HuH-7.5 (cell line): Measurements from ENCODE around the gene CYP51A1.
A peak's percentile ranks its signal among the peaks of the same experiment; 100 is the strongest.
"Not testable (repeated sequence)": the region's sequence is repeated elsewhere in the genome, so short reads cannot be mapped to it uniquely, and the experiment has no call there.

Source experiments
- DNase-seq: peaks from one replicate; pipeline ENCODE4 v3.0.0; 2011; ENCODE audit warnings: low spot score

CYP51A1 gene

DNA sequence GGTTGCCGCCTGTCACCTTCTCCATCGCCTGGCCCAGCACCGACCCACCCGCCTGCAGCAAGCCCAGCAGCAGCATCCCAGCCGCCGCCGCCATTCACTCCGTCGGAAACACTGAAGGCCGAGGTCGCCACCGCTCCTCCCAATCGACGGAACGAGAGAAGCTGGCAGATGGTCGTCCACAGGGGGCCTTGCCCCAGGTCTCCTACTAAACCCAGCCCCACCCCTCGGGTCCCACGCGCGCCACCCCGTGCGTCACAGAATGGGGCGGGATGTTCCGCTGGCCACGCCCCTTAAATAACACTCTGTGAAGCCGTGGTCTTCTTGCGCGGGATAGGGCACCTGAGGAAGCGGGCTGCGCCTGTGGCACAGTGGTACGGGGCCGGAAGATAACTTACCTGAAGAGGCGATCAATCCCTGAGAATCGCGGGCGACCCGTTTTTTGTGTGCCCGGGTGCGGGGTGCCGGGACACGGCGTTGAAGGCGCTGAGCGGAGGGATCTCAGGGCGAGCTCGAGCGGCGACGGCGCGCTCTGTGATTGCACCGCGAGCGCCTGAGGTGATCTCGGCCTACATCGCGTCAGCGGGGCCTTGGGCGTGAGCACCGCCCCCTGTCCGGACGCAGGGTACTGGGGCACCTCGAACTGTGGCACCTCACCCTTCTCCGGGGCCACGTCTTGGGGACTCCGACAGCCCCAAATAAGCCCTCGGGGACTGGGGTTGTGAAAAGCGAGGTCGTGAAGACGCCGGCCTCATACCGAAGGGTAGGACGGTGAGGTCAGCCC, at the start of gene CYP51A1:
Gene CYP51A1 (minus strand): TSS at position 207 of the 781 bp plus-strand sequence. CDS start 113 bp downstream, at position 94.
- peak; percentile 89 for DNase-seq

DNA sequence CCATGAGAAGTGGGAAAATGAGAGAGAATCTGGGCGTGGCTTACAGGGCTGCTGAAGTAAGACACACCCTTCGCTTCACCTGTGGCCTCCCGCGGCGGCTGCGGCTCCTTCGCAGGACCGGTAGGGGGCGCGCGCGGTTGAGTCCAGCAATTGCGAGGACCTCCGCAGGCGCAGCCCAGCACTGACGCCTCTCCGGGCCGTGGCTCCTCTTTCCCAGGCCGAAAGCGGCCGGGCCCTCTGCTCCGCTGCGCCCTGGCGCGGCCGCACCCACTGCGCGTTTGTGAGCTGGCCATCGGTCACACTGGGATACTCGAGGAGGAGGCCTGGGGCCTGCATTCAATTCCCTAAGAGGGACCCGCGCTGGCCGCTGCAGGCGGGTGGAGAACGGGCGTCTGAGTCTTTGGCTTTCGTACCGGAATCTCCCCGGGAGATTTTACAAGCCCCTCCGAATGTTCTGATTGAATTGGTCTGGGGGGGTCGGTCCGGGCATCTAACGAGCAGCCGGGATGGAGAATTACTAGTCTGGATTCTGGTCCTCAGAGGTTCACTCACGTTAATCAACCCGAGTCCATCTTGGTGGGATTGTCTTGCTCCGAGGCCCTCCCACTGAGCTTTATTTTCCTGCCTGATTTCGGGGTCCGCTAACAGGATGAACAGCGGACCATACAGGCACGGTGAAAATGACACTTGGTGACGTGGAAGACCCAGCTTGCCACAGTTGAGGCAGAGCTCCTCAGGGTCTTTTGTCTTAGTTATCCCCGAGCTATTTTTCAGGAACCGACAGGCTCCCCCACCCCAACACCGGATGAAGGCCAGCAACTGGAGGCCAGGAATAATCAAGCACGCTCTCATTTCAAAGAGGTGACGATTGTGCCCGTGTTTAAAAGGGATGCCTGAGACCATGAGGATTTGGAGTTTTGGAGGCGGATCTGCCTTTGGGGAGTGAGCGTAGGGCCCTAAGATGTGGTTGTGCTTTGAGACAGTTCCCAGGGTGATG, 44.9 kb upstream of the CYP51A1 start, which contains the start of gene LRRD1:
Gene LRRD1 (minus strand): TSS at position 215 of the 997 bp plus-strand sequence. CDS start 13,940 bp downstream, outside the sequence.
- peak; percentile 73 for DNase-seq

DNA sequence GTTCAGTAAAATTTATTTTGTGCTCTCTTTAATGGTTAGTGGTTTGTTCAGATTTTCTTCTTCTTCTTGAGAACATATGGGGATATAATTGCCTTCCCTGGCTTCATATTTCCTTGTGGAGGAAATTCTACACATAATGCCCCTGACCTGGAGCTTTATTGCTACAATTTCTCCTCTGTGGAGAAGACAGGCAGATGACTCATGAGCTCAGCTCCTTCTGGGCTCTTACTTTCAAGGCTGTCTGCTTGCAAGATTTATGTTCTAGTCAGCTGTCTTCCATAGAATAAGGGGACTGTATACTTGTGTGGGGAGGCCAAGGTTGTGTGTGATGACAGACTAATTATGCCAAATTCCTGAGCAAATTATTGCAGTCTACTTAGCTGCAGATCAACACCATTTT, 43.1 kb upstream of the CYP51A1 start:
- DNase-seq = no peak

DNA sequence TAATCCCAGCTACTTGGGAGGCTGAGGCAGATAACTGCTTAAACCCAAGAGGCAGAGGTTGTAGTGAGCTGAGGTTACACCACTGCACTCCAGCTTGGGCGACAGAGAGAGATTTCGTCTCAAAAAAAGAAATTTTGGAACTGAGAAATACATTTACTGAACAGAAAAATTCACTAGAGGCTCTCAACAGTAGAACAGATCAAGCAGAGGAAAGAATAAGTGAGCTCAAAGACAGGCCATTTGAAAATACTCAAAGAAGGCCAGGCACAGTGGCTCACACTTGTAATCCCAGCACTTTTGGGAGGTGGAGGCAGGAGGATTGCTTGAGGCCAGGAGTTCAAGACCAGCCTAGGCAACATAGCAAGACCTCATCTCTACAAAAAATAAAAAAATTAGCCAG, 35.3 kb upstream of the CYP51A1 start:
- DNase-seq = not testable (repeated sequence)

DNA sequence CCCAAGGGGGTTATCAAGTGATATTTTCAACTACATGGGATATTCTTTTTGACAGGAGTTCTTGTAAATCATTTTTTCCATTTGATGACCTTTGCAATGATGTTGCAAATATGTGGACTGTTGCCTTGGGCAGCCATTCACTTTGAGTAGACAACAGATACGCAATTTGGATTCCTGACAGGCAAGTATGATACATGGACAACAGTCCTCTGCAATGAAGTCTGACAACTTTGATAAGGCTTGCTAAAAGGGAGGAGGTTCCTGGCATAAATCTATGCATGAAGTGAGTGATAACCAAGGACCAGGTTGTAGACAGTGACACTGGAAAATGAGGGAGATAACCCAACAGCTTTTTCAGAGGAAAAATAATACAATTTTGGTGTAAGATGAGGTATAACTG, 27.0 kb upstream of the CYP51A1 start:
- no peak for DNase-seq

DNA sequence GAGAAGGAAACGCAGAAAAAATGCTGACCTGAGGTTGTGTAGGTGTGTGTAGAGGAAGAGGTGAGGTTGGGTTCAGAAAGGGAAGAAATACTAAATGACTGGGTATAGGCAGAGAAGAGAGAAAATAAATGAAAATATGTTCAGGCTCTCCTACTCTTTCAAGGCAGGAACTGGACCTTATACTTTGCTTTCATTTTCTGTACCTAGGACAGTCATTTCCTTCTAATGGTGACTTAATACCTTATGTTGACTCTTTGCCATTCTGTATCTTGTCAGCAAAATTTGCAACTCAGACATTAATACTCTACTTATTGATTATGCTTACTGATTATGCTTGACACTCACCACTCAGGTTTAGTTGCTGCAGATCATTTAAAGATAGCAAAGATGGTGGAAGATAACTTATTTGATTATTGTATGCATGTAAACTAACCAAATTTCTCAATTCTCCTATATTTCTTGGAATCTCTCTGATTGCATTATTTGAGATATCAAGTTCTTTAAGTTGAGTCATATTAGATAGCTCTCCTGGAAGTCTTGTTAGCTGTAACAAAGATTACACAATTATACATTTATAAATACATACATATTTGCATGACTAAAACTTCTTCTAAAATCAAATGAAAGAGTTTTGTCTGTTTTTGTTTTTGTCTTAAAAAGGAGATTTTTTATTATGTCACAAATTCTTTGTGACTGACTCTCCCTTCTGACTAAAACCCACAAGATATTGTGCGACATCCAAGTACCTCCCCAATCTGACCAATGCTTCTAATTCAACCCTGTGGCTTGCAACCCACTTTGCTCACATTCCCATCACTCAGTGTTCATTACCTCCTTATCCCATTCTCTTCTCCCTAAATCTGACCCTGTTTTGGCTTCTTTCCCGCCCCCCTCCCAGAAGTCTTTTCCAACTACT, 24.6 kb upstream of the CYP51A1 start:
- DNase-seq = no peak

DNA sequence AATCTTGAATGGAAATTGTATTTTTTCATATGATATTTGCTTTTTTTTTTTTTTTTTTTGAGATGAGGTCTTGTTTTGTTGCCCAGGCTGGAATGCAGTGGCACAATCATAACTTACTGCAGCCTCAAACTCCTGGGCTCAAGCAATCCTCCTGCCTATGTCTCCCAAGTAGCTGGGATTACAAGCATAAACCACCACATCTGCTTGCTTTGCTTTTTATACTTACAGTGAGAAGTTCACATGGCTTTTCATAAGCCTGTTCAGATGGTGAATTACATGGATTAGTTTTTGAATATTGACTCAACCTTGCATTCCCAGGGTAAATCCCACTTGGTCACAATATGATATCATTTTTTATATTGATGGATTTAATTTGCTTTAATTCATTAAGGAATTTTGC, 22.7 kb upstream of the CYP51A1 start:
- DNase-seq = no peak

DNA sequence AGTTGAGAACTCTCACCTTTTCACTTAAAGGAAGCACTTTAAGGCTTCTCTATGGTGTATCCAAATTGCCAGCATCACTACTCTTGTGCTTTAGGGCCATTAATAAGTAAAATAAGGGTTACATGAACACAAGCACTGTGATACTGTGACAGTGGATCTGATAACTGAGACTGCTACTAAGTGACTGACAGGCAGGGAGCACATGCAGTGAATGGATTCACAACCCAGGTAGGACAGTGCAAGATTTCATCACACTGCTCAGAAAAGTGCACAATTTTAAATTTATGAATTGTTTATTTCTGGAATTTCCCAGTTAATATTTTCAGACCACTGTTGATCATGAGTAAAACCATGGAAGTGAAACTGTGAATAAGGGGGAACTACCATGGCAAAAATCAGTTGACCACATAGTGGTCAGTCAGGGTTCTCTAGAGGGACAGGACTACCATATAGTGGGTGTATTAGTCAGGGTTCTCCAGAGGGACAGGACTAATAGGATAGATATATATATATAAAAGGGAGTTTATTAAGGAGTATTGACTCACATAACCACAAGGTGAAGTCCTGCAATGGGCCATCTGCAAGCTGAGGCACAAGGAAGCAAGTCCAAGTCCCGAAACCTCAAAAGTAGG, 20.9 kb upstream of the CYP51A1 start:
- DNase-seq = no peak

DNA sequence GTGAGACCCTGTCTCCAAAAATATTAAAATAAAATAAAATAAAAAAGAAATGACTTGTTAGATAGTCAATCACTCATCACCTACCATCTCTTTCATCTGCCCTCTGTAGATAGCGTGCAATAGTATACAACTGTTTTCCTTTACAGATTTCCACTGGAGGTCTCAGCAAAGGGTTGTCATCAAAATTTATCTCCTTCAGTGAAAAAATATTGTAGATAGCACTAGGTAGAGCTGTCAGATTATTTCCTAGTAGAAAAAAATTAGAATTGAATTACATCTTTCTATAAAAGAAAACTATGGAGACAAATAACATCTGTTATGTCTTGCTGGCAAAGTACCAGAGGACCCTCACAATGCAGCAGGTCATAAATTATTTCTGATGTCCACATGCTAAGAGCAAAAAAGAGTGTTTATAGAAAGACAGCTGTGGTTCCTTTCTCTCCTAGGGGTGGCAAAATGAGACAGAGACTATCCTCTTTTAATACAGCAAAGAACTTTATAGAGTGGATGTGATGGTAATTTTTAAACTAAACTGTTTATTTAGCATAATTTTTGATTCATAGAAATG, 16.3 kb upstream of the CYP51A1 start:
- no peak for DNase-seq

DNA sequence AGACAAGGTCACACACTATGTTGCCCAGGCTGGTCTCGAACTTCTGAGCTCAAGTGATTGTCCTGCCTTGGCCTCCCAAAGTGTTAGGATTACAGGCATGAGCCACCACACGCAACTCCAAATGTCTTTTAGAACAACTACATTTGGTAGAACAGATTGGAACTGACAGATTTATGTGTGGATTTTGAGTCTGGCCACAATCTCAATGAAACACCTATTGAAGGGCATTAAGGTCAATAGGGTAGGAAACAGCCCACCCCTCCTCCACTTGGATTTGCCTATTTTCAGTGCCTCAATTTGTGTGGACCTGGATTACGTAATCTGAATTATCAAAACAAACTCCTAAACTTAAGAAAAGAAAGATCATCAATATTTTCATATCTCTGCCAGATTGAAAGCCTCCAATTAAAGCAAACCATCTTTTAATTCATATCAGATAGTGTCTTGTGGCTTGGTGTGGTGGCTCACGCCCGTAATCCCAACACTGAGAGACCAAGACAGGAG, 15.5 kb upstream of the CYP51A1 start:
- DNase-seq = no peak

DNA sequence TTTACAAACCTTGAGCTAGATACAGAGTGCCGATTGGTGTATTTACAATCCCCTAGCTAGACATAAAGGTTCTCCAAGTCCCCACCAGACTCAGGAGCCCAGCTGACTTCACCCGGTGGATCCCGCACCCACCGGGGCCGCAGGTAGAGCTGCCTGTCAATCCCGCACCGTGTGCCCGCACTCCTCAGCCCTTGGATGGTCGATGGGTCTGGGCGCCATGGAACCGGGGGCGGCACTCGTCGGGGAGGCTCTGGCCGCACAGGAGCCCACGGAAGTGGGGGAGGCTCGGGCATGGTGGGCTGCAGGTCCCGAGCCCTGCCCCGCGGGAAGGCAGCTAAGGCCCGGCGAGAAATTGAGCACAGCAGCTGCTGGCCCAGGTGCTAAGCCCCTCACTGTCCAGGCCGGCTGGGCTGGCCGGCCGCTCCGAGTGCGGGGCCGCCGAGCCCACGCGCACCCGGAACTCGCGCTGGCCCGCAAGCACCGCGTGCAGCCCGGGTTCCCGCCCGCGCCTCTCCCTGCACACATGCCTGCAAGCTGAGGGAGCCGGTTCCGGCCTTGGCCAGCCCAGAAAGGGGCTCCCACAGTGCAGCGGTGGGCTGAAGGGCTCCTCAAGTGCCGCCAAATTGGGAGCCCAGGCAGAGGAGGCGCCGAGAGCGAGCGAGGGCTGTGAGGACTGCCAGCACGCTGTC, 9.1 kb upstream of the CYP51A1 start:
- DNase-seq = not testable (repeated sequence)

DNA sequence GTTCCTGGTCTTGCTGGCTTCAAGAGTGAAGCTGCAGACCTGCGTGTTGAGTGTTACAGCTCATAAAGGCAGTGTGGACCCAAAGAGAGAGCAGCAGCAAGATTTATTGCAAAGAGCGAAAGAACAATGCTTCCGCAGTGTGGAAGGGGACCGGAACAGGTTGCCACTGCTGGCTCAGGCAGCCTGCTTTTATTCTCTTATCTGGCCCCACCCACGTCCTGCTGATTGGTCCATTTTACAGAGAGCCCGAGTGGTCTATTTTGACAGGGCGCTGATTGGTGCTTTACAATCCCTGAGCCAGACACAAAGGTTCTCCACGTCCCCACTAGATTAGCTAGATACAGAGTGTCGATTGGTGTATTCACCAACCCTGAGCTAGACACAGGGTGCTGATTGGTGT, 8.5 kb upstream of the CYP51A1 start:
- not testable (repeated sequence) for DNase-seq

DNA sequence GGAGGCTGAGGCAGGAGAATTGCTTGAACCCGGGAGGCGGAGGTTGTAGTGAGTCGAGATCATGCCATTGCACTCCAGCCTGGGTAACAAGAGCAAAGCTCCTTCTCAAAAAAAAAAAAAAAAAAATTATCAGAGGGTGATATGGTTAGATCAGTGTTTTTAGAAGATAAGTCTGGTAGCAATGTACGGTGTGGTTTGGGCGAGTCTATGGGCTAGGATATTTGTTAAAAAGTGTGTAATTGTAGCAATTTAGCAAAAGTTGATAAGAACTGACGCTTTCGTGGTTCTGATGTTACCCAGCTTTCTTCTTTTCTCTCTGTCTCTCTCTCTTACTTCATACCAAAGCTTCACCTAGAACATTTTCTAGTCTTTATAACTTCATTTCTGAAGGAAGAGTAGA, 6.9 kb upstream of the CYP51A1 start:
- no peak for DNase-seq

DNA sequence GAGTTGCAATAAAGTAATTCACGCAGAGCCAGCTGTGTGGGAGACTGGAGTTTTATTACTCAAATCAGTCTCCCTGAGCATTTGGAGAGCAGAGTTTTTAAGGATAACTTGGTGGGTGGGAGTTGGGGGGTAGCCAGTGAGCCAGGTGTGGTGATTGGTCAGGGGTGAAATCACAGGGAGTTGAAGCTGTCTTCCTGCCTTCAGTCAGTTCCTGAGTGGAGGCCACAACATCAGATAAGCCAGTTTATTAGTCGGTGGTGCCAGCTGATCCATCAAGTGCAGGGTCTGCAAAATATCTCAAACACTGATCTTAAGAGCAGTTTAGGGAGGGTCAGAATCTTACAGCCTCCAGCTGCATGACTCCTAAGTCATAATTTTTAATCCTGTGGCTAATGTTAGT, 3.3 kb upstream of the CYP51A1 start:
- DNase-seq = no peak

DNA sequence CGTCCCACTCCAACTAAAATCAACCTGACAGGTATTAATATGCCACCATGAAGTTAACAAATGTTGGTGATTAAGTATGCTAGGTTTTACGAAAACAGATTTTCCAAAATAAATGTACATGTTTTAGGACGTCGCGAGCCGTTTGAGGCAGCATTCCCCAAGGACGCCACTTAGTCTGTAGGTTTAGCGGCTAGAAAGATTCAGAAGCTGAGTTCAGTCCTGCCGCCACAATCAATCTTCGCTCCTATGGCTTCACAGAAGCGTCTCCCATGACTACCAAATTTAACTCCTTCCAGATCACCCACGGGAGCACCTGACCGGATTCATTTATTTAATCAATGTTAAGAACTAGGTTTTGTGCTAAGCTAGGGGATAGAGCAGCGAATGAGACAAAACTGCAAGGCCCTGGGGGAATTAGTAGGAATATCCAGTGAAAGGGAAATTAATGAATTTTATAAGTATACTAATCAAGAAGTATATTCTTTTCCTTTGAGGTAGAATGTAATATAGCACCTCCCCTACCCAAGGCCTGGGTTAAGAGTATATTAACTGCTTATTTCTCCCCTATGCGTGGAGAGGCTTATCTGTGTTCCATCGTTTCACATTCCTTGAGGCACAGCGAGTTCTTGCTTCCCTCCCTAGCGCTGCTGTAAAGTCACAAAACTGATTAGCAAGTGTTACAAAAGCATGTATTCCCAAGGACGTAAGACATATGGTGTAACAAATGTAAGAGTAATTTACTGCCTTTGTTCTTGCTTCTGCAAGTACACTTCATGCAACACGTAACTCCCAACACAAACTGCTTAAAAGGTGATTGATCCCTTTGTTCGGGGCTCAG, 994 bp upstream of the CYP51A1 start:
- peak; percentile 52 for DNase-seq

DNA sequence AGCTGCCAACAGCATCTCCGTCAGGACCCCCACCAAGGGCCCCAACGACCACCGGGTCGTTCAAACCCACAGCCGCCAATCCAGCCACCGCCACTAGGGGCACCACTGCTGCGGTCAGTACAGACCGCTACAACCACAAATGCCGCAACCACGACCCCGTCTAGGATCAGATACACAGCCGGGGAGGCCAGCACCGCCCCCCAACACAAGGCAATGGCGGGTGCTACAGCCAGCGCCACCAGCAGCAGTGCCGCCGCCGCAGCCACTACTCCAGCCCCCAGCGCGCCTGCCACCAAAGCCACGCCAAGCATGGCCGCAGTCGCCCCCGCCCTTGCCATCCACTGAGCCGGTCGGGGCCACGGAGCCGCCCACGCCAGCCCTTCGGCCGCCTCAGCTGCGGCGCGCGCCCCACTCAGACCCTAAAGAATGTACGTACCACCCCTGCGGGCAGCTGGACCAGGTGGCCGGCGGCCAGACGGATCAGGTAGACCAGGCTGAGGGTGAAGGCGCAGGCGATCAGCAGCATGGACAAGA, 473 bp downstream of the CYP51A1 start:
- peak; percentile 67 for DNase-seq

DNA sequence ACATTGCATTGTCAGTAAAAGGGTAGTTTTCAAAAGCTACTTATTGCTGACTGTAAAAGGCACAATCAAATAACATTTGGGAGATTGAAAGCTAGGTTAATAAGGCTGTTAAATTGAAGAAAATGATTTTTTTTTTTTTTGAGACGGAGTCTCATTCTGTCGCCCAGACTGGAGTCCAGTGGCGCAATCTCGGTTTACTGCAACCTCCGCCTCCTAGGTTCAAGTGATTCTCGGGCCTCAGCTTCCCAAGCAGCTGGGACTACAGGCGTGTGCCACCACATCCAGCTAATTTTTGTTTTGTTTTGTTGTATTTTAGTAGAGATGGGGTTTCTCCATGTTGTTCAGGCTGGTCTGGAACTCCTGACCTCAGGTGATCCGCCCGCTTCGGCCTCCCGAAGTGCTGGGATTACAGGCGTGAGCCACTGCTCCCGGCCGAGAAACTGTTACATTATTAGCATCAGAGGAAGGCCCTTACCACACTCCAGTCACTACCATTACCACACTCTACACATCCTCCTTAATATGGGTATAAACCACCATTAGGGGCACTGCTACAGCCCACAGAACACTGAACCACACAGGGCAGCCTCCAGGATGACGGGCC, 1.0 kb downstream of the CYP51A1 start:
- no peak for DNase-seq

DNA sequence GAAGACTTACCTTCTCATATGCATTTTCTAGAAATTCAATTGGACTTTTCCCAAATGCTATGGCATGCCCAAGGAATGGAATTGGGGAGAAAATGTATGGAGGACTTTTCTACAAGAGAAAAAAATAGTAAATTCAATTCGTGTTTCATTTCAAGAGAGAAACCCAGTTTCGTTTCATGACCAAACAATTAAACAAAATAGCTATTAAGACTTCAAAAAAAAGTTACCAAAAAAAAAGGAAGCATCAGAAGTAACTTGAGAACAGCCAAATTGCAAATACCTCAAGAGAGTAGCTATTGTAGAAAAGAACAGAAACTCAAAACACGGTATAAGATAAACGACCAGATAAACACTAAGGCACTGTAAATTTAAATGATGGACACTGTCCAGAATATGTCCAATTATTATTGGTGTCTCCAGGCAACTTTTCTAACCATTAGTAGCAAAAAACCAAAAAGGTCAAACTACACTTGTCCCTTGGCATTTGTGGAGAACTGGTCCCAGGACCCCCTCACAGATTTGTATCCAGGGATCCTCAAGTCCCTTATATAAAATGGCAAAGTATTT, 2.4 kb downstream of the CYP51A1 start:
- no peak for DNase-seq
